SK-N-SH (cell line): ENCODE data around the gene KRT80.

ENCODE experiments used
- CTCF ChIP-seq: fragments of 200-600 bp; sonication (generic); IDR thresholded peaks from 2 replicates; pipeline ENCODE4 v1.6.1; 2017; ENCODE audit warnings: antibody characterized with exemption, mild to moderate bottlenecking, moderate library complexity
- JUND ChIP-seq: IDR thresholded peaks from 2 replicates; pipeline ENCODE4 v1.4.0; 2012
- MXI1 ChIP-seq: IDR thresholded peaks from 2 replicates; pipeline ENCODE4 v1.6.1; 2012; ENCODE audit warnings: mild to moderate bottlenecking, low read depth, low read length, improper control_type of control experiment
- NRF1 ChIP-seq: IDR thresholded peaks from 2 replicates; pipeline ENCODE4 v1.6.1; 2012; ENCODE audit warnings: low read depth, mild to moderate bottlenecking, low read length
- POLR2AphosphoS5 ChIP-seq: IDR thresholded peaks from 2 replicates; pipeline ENCODE4 v1.6.1; 2012; ENCODE audit warnings: low read depth, low read length
- RCOR1 ChIP-seq: fragments of 150-350 bp; IDR thresholded peaks from 2 replicates; pipeline ENCODE4 v1.6.1; 2017; ENCODE audit warnings: antibody characterized with exemption, low read length
- REST ChIP-seq: IDR thresholded peaks from 2 replicates; pipeline ENCODE4 v1.6.1; 2012; ENCODE audit warnings: mild to moderate bottlenecking, low read depth, low read length, moderate library complexity
- RFX5 ChIP-seq: IDR thresholded peaks from 2 replicates; pipeline ENCODE4 v1.6.1; 2012; ENCODE audit warnings: mild to moderate bottlenecking, improper control_type of control experiment, low read length
- SMC3 ChIP-seq: IDR thresholded peaks from 2 replicates; pipeline ENCODE4 v1.6.1; 2012; ENCODE audit warnings: low read depth, low read length, improper control_type of control experiment
- YY1 ChIP-seq: IDR thresholded peaks from 2 replicates; pipeline ENCODE4 v1.4.0; 2012; ENCODE audit warnings: low read depth, mild to moderate bottlenecking

- TF ChIP-seq POLR2AphosphoS5 = no peak
- no peak for TF ChIP-seq SMC3
- no peak for TF ChIP-seq YY1
- TF ChIP-seq RFX5 = no peak
- TF ChIP-seq REST = no peak
- TF ChIP-seq CTCF = no peak
- no peak for TF ChIP-seq RCOR1
- TF ChIP-seq MXI1 = no peak
- TF ChIP-seq JUND = no peak
- no peak for TF ChIP-seq NRF1
These were observed 719 bp downstream of the KRT80 start for GRCh38 chr12:52190860-52191729.
